HEK293T (cell line): ENCODE measurements around the gene MBD4.
"Not testable (repeated sequence)": the region's sequence is repeated elsewhere in the genome, so short reads cannot be mapped to it uniquely, and the experiment has no call there.

Experiments
- CTCF ChIA-PET: fragments of 350-600 bp; formaldehyde crosslinking; extraction: SDS; loops from one replicate; lab custom pipeline; 2021; ENCODE audit warnings: antibody characterized with exemption, inconsistent platforms; lab: Yijun Ruan, JAX
- POLR2A ChIA-PET: fragments of 350-600 bp; formaldehyde crosslinking; extraction: SDS; loops from one replicate; lab custom pipeline; 2020; ENCODE audit warnings: antibody characterized with exemption, inconsistent platforms; lab: Yijun Ruan, JAX
- DNase-seq: peaks from one replicate; pipeline ENCODE4 v3.0.0; 2012; ENCODE audit warnings: mixed read lengths; ENCODE audit errors: extremely low spot score
- ARNT ChIP-seq: fragments of 450-650 bp; IDR thresholded peaks from 2 replicates; pipeline ENCODE4 v1.6.1; 2017; ENCODE audit warnings: mild to moderate bottlenecking
- BHLHE40 ChIP-seq: fragments of 450-650 bp; IDR thresholded peaks from 2 replicates; pipeline ENCODE4 v1.6.1; 2016; ENCODE audit warnings: mild to moderate bottlenecking, moderate library complexity, borderline replicate concordance
- CTBP1 ChIP-seq: fragments of 450-650 bp; IDR thresholded peaks from 2 replicates; pipeline ENCODE4 v1.6.1; 2016; ENCODE audit warnings: borderline replicate concordance
- ELF4 ChIP-seq: fragments of 450-650 bp; IDR thresholded peaks from 2 replicates; pipeline ENCODE4 v1.6.1; 2017; ENCODE audit warnings: antibody characterized with exemption
- FOXA1 ChIP-seq: fragments of 450-650 bp; IDR thresholded peaks from 2 replicates; pipeline ENCODE4 v1.6.1; 2016; ENCODE audit warnings: mild to moderate bottlenecking
- FOXK2 ChIP-seq: fragments of 450-650 bp; IDR thresholded peaks from 2 replicates; pipeline ENCODE4 v1.6.1; 2016; ENCODE audit warnings: mild to moderate bottlenecking
- FOXM1 ChIP-seq: fragments of 450-650 bp; IDR thresholded peaks from 2 replicates; pipeline ENCODE4 v1.6.1; 2017; ENCODE audit warnings: mild to moderate bottlenecking, borderline replicate concordance
- HDGF ChIP-seq: fragments of 450-650 bp; IDR thresholded peaks from 2 replicates; pipeline ENCODE4 v1.6.1; 2017; ENCODE audit warnings: antibody characterized with exemption, borderline replicate concordance
- L3MBTL2 ChIP-seq: fragments of 450-650 bp; conservative IDR thresholded peaks from 2 replicates; pipeline ENCODE4 v1.6.1; 2016; ENCODE audit warnings: mild to moderate bottlenecking
- LEF1 ChIP-seq: fragments of 450-650 bp; IDR thresholded peaks from 2 replicates; pipeline ENCODE4 v1.6.1; 2017; ENCODE audit warnings: mild to moderate bottlenecking, borderline replicate concordance
- NFRKB ChIP-seq: fragments of 450-650 bp; IDR thresholded peaks from 2 replicates; pipeline ENCODE4 v1.6.1; 2016; ENCODE audit warnings: mild to moderate bottlenecking, moderate library complexity
- PKNOX1 ChIP-seq: fragments of 450-650 bp; IDR thresholded peaks from 2 replicates; pipeline ENCODE4 v1.6.1; 2016
- SP1 ChIP-seq: fragments of 450-650 bp; IDR thresholded peaks from 2 replicates; pipeline ENCODE4 v1.6.1; 2017
- SUZ12 ChIP-seq: fragments of 450-650 bp; IDR thresholded peaks from 2 replicates; pipeline ENCODE4 v1.6.1; 2016; ENCODE audit warnings: mild to moderate bottlenecking
- TARDBP ChIP-seq: fragments of 450-650 bp; IDR thresholded peaks from 2 replicates; pipeline ENCODE4 v1.6.1; 2016
- ZNF384 ChIP-seq: fragments of 450-650 bp; IDR thresholded peaks from 2 replicates; pipeline ENCODE4 v1.6.1; 2016

MBD4 gene

GRCh38 chr3:129387487-129387886 is 52.3 kb downstream of the MBD4 start:
- DNase-seq, result no peak
- CTCF ChIA-PET, result interaction anchor here (0.5 kb wide), 1 partner anchor 25 kb away, joined by 4 read pairs; no protein-coding TSS in a partner anchor

GRCh38 chr3:129386984-129387383 is 52.8 kb downstream of the MBD4 start:
- CTCF ChIA-PET, result interaction anchor here (0.5 kb wide), 1 partner anchor 25 kb away, joined by 4 read pairs; no protein-coding TSS in a partner anchor
- no peak for DNase-seq
- TF ChIP-seq L3MBTL2 (no peak), TARDBP (no peak)
- POLR2A ChIA-PET, result no interaction called here

More at GRCh38 chr3:129387487-129387886, 52.3 kb downstream of the MBD4 start:
- no peak for TF ChIP-seq BHLHE40
- POLR2A ChIA-PET, result no interaction called here

- DNase-seq, POLR2A ChIA-PET: not testable (repeated sequence)
- CTCF ChIA-PET, result interaction anchor here (0.9 kb wide), 1 partner anchor 50 kb away, joined by 5 read pairs; no protein-coding TSS in a partner anchor
Observed at GRCh38 chr3:129385507-129385906, 54.2 kb downstream of the MBD4 start.

- no peak for TF ChIP-seq ARNT
- no peak for TF ChIP-seq PKNOX1
- TF ChIP-seq ZNF384, result no peak
- TF ChIP-seq L3MBTL2, result no peak
- no peak for TF ChIP-seq ELF4
- TF ChIP-seq LEF1, result no peak
- TF ChIP-seq SUZ12, result no peak
- TF ChIP-seq BHLHE40, result no peak
- no peak for TF ChIP-seq FOXK2
- no peak for TF ChIP-seq CTBP1
- no peak for TF ChIP-seq FOXA1
- TF ChIP-seq FOXM1, result no peak
- TF ChIP-seq NFRKB, result no peak
- no peak for TF ChIP-seq SP1
- no peak for TF ChIP-seq HDGF
- TF ChIP-seq TARDBP, result no peak
- no peak for DNase-seq
- POLR2A ChIA-PET, result no interaction called here
- CTCF ChIA-PET, result interaction anchor here (0.9 kb wide), 1 partner anchor 50 kb away, joined by 5 read pairs; no protein-coding TSS in a partner anchor
Observed at GRCh38 chr3:129384594-129385323, 55.0 kb downstream of the MBD4 start.

- POLR2A ChIA-PET, DNase-seq: not testable (repeated sequence)
- CTCF ChIA-PET, result interaction anchor here (0.6 to 1.6 kb wide), 5 partner anchors 9 to 438 kb away, joined by 3 to 6 read pairs (median 5); no protein-coding TSS in a partner anchor
Observed at GRCh38 chr3:129384103-129384502, 55.6 kb downstream of the MBD4 start.

- TF ChIP-seq ZNF384 (no peak), SUZ12 (no peak), NFRKB (no peak), CTBP1 (no peak), TARDBP (no peak), BHLHE40 (no peak), L3MBTL2 (no peak), ELF4 (no peak), LEF1 (no peak), FOXK2 (no peak), FOXA1 (no peak), ARNT (no peak)
- DNase-seq, result peak; percentile 81
- ChIA-PET CTCF (interaction anchor here (0.6 to 1.6 kb wide), 19 partner anchors 9 to 439 kb away, joined by 3 to 7 read pairs (median 3); partner anchors contain the start of genes IFT122 and MBD4), POLR2A (interaction anchor here (0.9 to 1.2 kb wide), 2 partner anchors 12 to 67 kb away, joined by 3 to 5 read pairs; a partner anchor contains a TSS)
Observed at GRCh38 chr3:129383292-129383860, 56.4 kb downstream of the MBD4 start.

- no peak for TF ChIP-seq FOXM1
- CTCF ChIA-PET, result no interaction called here
- POLR2A ChIA-PET, result no interaction called here
- DNase-seq, result no peak
Observed at GRCh38 chr3:129382366-129382765, 57.4 kb downstream of the MBD4 start.
